Renal cortex interstitium (tissue), 11 donors: ENCODE results near the gene DDN. TPM values are rescaled to one million over a fixed set of nuclear protein-coding genes. Genes with fewer than 3 reads are reported as not detected.

Experiments used
- DNase-seq, 11 donors: peaks; one replicate each; pipeline ENCODE4 v3.0.0-alpha.2; 2013; ENCODE audit warnings: low read depth in 9 of 11, low spot score in 4 of 11; ENCODE audit errors: extremely low read depth in 1 of 11
- polyA plus RNA-seq, 3 donors: library from polyadenylated mRNA; unstranded; fragments of 120-200 nt; gene quantifications; one replicate each; pipeline ENCODE4 v1.2.1, GENCODE V29; 2013; ENCODE audit not compliant: insufficient read length in 3 of 3

The DDN gene
- polyA plus RNA-seq, 3 donors = 75.3 to 85.3 (median 78.9) TPM

GRCh38 chr12:49034286-49034622, 35.1 kb upstream of the DDN start:
- DNase-seq = no peak

DNA sequence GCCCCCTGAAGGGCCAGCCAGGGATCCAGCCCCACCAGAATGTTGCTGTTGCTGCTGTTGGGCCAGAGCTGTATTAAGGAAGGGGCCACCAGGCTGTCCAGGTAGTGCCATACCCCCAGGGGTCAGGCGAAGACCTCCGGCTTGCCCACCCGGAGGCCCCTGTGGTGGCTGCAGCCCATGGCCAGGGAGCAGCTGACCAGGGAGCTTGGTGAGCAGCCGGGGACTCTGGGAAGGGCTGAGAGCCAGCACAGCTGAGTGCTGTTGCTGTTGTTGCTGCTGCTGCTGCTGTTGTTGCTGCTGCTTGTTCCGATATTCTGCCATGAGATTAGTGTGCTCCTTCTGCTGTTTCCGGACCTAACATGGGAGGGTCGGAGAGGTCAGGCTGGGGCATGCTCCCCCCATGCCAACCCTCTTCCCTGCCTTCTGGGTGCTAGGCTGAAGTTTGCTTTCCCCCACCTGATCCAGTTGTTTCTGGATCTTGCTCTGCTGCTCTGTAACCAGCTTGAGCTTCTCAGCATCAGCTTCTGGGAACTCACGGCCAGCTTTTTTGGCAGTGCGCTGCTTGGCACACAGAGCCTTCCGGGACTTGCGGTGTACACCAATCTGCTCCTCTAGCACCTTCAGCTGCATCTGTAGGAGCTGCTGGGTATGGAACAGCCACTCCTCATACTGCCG, 34.6 kb upstream of the DDN start:
- no peak for DNase-seq

DNA sequence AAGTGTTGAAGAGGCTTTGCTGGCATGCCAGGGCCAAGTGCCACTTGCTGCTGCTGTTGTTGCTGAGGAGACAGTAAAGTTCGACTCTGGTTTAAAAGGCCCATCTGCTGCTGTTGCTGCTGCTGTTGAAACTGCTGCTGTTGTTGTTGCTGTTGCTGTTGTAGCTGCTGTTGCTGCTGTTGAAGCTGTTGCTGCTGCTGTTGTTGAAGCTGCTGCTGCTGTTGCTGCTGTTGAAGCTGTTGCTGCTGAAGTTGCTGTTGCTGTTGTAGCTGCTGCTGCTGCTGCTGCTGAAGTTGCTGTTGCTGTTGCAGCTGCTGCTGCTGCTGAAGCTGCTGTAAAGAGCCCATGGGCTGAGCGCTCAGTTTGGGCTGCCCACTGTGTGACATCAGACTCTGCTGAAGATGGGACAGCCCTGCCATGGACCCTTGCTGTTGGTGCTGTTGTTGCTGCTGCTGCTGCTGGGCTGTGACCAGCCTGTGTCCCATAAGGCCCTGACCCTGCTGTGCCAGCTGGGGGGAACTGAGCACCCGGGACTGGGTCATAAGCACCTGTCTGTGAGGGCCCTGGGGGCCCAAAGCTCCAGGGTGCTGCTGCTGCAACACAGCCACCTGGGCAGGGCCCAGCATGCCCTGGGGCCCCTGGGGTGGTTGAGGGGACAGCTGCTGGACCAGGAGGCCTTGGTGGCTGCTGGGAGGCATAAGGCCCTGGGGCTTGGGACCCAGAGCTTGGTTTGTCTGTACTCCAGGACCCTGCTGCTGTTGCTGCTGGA, 33.7 kb upstream of the DDN start:
- no peak for DNase-seq

DNA sequence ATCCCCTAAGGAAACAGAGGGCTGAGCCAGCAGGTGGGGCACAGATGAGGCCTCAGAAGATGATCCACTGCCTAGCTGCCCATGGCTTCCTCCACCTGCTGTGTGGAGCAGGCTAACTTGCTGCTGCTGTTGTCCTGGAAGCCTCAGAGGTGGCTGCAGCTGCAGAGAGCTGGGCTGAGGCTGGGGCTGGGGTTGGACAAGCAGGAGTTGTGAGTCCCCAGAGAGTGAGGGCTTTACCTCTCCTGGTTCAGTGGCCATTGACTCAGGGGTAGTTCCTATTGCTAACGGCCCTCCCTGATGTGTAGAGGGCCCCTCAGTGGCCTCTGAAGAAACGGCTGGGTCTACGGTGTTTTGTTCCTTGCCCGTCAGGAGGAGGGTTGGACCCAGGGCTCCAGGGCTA, 33.1 kb upstream of the DDN start:
- no peak for DNase-seq

DNA sequence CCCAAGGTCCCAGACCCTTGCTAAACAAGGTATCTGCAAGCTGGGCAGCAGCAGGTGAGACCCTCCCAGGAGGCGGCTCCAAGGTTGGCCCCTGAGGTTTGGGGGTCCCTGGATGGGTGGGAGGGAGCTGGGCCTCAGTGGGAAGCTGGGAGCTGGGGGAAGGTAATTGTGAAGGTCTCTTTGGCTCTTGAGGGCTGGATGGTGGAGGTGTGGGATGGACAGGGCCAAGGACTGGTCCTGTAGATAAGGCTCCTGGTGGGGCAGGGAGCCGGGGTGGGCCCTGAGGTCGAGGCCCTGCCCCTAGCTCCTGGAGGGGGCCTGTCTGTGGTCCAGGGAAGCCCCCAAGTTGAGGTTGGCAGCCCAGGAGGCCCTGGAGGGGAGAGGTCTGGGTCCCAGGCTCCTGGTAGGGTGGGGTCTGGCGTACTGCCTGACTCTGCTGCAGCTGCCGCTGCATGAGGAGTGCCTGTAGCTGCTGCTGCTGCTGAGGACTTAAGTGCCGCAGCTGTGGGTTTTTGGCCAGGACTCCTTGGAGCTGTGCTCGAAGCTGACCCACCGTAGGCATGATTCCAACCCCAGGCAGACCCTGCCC, 32.5 kb upstream of the DDN start:
- DNase-seq = no peak

DNA sequence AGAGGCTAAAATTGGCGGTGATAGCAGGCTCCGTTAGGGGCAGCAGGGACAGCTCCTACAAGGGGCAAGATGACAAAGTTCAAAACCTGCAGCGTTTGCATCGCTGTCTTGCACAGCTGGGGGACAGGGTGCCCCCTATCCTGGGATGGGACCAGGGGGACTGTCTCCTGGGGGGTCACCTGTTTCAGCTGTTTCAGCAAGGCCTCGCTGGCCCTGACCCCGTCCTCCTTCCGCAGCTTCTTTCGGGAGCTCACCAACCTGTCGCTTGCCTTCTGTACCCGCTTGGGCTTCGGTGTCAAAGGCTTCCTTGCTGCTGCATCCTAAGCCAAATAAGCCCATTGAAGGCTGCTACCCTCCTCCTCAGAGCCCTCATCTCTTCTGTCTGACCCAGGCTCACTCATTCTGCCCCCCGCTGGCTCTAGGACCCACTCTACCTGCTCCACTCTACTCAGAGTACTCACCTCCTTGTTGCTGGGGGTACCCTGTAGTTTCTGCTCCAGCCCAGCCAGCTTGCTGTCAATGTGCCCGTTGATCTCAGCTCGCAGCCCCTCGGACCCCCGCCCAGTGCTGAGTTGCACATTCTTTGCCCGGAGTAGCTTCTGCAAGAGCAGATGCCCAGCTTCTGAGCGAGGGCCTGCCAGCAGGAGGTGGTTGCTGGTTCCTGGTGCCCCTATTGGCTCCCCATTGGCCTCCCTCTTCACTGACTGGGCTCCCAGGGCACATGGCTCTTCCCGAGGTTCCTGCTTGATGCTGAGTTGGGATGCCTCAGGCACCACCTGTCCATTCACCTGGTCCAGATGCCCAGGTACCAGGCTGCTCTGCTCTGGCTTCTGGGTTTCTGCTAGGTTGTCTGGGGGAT, 31.8 kb upstream of the DDN start:
- no peak for DNase-seq

- no peak for DNase-seq
Measured at GRCh38 chr12:49030119-49030518, 30.9 kb upstream of the DDN start.

- DNase-seq = no peak
Measured at GRCh38 chr12:49028666-49029275, 29.6 kb upstream of the DDN start.

GRCh38 chr12:49027846-49028555, 28.8 kb upstream of the DDN start:
- no peak for DNase-seq

- no peak for DNase-seq
Measured at GRCh38 chr12:49026678-49027480, 27.7 kb upstream of the DDN start.

DNA sequence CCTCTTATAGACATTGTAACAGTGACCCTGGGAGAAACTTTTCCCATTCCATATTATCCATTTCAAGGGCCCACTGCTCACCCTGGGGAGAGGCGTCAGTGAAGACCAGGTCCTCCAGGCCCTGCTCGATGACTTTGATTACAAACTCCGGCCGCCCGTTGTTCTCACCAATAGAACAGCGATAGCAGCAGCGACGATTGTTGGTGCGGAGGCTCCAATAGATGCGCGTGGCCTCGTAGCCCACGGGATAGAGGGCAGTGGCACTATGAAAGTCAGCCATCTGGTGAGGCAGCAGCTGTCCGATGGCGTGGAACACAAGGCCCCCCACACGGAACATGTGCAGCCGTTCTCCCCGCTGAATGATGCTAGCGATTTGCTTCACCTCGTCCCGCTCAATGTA, 26.9 kb upstream of the DDN start:
- DNase-seq = no peak

- no peak for DNase-seq
Measured at GRCh38 chr12:49025463-49025862, 26.3 kb upstream of the DDN start.

DNA sequence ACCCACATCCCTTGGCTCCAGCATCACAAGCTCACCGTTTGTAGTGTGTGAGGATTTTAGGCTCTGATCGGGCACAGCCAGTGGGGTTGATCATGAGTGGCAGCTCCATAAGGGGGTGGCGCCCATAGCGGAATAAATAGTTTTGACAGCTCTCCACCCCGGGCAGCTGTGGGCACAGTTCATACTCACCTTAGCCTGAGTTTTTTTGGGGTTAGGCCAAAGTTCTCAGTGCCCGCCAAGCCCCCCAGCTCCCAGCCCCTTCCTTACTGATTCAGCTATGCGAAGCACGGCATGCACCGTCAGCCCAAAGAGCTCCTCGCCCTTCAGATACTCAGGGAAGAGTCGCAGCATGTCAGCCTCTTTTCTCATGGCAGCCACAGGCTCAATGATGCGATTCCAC, 25.4 kb upstream of the DDN start:
- DNase-seq = no peak

DNA sequence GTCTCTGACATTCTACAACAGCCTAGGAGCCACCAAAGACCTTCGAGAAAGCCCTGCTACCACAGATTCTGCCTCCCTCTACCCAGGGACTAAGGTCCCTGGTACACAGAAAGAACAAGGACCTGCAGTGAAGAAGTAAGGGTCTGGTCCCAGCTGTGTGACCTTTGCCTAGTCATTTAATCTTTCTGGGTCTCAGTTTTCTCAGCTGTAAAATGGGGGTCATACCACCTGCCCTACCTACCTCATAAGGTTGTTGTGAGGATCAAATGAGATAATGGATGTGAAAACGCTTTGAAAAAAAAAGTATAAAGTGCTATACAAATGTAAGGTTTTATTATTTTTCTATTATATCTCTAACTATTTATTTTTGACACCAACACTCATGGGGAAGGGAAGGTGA, 24.6 kb upstream of the DDN start:
- no peak for DNase-seq

DNA sequence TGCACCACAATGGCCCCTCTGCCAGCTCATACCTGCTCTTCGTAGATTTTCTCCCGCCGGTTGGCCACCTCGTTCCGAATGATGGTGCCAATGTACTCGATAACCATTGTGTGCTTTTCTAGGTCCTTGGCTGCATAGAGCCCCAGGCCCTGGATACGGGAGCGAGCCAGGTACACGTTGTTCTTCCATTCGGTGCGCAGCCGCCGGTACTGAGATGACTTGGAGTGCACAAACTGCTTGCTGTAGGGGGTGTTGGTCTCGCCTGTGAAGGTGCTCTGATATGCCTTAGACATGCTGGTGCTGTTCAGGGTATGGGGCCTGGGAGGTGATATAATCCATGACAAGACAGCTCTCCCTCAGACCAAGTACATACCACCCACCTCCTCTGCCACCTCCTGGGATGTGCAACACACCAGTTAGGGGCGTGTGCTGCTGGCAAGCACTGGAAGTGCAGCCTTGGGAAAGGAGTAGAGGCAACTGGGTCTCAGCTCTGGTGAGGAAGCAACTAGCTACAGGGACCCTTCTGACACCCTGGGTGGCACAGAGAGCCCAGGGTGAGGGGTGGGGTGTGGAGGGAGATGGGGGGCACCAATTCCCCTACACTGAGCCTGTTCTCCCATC, 23.5 kb upstream of the DDN start:
- no peak for DNase-seq

DNA sequence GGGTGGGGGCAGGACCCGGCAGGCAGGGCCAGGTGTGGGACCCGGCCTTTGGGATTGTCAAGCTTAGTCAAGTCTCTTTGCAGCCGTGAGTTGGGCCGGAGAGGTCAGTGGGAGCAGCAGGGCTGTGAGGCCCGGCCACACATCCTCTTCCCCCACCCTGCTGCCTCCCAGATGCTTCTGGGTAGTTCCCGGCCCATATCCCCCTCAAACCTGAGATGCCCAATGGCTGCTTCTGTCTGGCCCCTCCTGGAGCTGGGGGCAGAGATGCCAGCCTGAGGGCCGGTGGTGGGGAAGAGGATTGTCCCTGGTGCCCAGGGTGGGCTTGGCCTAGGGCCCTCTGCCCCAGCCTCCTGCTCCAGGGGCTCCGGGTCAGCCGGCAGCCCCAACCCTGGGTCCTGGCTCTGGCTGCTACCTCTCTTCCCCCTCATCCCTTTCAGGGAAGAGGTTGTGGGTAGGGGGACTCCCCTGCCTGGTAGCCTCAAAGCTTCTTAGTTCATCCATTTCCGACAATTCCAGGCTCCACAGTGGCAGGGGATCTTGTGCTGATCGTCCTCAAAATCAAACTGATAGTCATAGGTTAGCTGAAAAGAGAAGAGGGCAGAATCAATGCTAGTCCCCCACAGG, 22.2 kb upstream of the DDN start:
- DNase-seq = no peak

- no peak for DNase-seq
Measured at GRCh38 chr12:49020441-49020840, 21.3 kb upstream of the DDN start.
